ENCODE measurements around the gene SEPTIN1. TPM values are rescaled to one million over a fixed set of nuclear protein-coding genes. Genes with fewer than 3 reads are reported as not detected.

The SEPTIN1 gene
- total and polyA plus RNA-seq, 2 of the 13 experiments (the other 11 are each of a cell fraction or from before 2014, with no cell fraction given), result 0.18 to 0.67 TPM

- TF ChIP-seq ZNF800 (CRISPR knock-in tag; IDR thresholded peaks at IDR 0.05) (no peak), REST (IDR thresholded peaks at IDR 0.05; ENCODE audit: borderline replicate concordance in 1 of 2, low read depth in 1 of 2, low read length in 2 of 2) (peak in 1 of 2 experiments; percentile 14; a peak in 1 of 4 replicates), HNF4A (CRISPR knock-in tag; IDR thresholded peaks at IDR 0.05) (peak; percentile 89), NFIB (CRISPR knock-in tag; IDR thresholded peaks at IDR 0.05; ENCODE audit: borderline replicate concordance) (no peak), ZFAT (CRISPR knock-in tag; conservative IDR thresholded peaks at IDR 0.05) (no peak), RNF2 (conservative IDR thresholded peaks at IDR 0.05; ENCODE audit: low read depth) (no peak), SALL2 (CRISPR knock-in tag; IDR thresholded peaks at IDR 0.05) (no peak), ZNF749 (CRISPR knock-in tag; IDR thresholded peaks at IDR 0.05; ENCODE audit: borderline replicate concordance) (no peak), SRSF1 (optimal IDR thresholded peaks at IDR 0.05; ENCODE audit: low read depth, low read length) (no peak), ZNF10 (CRISPR knock-in tag; IDR thresholded peaks at IDR 0.05; ENCODE audit: borderline replicate concordance, low read depth) (no peak), IRX3 (CRISPR knock-in tag; IDR thresholded peaks at IDR 0.05; ENCODE audit: borderline replicate concordance, low read depth) (no peak), RARA (CRISPR knock-in tag; IDR thresholded peaks at IDR 0.05) (peak; percentile 88), ZNF605 (CRISPR knock-in tag; IDR thresholded peaks at IDR 0.05) (no peak), ZBTB37 (CRISPR knock-in tag; IDR thresholded peaks at IDR 0.05) (no peak), THAP9 (CRISPR knock-in tag; IDR thresholded peaks at IDR 0.05; ENCODE audit: borderline replicate concordance) (peak; percentile 40; the same call in 1 of the 2 replicates), MAFK (conservative IDR thresholded peaks at IDR 0.05 in 1 of 2, IDR thresholded peaks at IDR 0.05 in 1 of 2; ENCODE audit: low read length in 2 of 2) (no peak), GMEB2 (CRISPR knock-in tag; IDR thresholded peaks at IDR 0.05; ENCODE audit: low read depth) (0 out of 2 replicates have a peak, but pooled peaks have one; percentile 14)
Observed at GRCh38 chr16:30401768-30402425, 19.5 kb upstream of the SEPTIN1 start (continued).
